ENCODE measurements around the gene CEBPB.
"Not testable (repeated sequence)": the region's sequence is repeated elsewhere in the genome, so short reads cannot be mapped to it uniquely, and the experiment has no call there.

The CEBPB gene

DNA sequence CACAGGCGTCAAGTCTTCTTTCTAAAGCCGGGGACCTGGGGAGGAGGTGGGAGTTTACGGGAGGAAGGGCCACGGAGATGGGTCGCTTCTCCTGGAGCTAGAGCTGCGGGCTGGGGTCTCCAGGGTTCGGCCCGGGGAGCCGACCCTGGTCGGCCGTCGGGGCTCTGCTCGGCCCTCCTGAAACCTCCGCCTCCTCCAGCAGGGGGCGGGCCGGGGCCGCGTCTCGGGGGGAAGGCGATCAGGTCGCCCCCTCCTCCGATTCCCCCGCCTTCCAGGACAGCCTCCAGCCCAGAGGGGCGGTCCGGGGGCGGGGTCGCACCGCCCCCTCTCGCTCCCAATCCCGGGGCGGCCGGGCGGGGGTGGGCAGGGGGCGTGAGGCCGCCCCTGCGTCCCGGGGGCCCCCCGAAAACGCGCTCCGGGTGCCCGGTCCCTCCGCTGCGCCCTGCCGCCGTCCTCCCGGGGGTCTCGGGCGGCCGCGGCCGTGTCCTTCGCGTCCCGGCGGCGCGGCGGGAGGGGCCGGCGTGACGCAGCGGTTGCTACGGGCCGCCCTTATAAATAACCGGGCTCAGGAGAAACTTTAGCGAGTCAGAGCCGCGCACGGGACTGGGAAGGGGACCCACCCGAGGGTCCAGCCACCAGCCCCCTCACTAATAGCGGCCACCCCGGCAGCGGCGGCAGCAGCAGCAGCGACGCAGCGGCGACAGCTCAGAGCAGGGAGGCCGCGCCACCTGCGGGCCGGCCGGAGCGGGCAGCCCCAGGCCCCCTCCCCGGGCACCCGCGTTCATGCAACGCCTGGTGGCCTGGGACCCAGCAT lies at the start of gene CEBPB:
TSS of gene CEBPB (plus strand) at position 580 of the 814 bp plus-strand sequence. CDS start at position 784, 204 bp downstream.
- DNase-seq = peak; percentile 93

DNA sequence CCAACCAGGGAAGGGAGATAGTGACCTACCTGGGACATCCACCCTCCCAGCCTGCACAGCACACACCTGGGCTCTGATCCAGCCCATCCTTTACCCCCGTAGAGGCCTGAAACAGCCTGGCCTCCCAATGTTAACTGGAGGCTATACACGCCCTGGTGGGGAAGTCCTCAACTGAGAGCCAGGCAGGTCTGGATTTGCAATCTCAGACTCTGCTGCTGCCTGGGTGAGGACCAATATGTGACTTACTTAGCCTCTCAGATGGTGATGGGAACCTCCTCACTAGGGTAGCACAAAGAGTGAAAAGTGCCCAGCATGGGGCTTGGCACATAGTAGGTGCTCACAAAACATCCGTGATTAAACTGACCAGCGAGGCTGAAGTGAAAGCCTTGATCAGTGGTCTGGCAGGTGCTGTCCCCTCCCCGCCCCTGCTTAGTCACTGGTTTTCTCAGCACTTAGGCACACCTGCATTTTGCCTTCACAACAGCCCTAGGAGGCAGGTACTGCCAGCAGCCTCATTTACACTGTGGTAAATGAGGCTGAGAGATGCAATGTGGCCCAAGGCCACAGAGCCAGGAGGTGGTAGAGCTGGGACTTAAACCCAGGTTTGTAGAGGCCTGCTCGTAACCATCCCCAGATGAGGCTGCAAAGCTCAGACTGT lies 49.5 kb upstream of the CEBPB start:
- DNase-seq = no peak

DNA sequence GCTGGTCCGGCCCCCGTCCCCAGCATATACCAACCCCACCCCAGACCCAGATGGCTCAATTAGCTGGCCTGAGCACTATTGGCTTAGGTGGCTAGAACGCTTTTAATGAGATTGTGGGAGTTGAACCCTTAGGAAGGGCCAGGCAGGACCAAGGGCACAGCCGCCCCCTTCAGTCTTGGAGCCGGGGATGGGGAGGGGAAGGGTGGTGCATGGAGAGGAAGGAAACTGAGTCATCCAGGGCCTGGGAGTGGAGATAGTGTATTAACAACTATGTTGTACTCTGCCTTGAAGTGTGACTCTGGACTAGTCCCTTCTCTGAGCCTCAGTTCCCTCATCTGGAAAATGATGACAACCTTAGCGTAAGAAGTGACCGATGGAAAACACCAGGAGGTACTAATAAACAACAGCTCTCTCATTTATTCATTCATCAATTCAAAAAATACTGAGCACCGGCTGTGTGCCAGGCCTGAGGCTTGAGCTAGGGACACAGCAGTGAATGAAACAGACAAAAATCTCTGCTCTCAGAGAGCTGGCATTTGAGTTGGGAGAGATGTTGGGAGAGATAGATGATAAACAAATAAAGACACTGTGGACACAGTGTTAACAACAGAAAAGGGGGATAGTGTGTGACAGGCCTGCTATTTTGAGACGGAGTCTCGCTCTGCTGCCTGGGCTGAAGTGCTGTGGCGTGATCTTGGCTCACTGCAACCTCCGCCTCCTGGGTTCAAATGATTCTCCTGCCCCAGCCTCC lies 48.6 kb upstream of the CEBPB start:
- no peak for DNase-seq

DNA sequence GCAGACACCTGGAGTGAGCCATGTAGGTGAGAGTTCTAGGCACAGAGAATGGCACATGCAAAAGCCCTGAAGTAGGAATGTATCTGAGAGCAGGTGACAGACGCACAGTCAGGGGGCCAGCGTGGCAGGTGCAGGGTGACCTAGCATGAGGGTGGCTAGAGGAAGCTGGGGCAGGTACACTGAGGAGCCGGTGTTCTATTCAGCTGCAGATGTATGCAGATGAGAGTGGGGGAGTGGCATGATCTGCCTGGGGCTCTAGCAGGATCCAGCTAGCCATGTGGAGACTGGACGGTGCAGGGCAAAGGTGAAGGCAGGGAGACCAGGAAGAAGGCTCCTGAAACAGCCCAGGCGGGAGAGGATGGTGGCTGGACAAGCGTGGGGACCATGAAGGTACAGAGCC lies 47.8 kb upstream of the CEBPB start:
- no peak for DNase-seq

DNA sequence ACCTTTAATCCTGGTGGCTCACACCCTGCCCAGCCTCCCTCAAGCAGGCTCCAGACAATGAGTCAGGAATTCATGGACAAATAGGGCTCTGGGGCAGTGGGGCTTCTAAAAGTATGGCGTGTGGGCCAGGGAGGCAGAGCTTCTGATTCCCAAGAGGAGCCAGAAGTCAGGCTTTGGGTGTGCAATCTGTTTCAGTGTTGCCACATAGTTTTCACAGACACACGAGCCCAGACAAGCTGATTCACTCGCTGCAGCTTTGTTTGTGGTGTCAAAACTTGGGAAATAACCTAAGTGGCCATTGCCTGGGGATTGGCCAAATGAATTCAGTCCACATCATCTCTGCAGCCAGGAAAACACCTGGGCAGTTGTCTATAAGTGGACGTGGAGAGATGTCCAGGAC lies 46.3 kb upstream of the CEBPB start:
- no peak for DNase-seq

DNA sequence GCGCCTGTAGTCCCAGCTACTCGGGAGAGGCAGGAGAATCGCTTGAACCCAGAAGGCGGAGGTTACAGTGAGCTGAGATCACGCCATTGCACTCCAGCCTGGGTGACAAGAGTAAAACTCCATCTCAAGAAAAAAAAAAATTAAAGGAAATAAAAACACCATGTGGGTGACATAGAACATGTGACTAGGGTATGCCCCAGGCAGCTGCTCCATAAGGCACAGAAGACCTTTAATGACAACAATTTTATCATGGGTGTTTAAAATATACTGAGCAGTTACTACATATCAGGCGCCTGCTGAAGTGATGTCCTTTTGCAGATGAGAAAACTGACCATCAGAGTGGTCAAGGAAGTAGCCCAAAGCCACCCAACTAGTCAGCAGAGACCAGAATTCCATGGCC lies 45.1 kb upstream of the CEBPB start:
- DNase-seq = no peak

DNA sequence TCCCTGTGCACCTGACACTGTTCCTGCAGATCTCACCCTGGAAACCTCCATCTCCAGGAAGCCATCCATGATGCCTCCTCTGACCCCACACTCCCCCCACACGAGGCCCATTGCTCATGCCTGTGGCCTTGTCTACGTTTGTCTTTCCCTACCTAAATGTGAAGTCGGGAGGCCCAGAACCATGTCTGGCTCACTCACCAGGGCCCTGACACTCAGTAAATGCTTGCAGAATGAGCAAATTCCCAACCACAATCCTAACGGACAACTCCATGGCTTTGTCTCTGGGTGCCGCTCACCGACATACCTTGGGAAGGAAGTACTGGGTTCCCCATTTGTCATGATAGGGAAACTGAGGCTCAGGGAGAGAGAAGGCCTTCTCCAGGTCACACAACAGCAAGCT lies 44.4 kb upstream of the CEBPB start:
- DNase-seq = no peak

DNA sequence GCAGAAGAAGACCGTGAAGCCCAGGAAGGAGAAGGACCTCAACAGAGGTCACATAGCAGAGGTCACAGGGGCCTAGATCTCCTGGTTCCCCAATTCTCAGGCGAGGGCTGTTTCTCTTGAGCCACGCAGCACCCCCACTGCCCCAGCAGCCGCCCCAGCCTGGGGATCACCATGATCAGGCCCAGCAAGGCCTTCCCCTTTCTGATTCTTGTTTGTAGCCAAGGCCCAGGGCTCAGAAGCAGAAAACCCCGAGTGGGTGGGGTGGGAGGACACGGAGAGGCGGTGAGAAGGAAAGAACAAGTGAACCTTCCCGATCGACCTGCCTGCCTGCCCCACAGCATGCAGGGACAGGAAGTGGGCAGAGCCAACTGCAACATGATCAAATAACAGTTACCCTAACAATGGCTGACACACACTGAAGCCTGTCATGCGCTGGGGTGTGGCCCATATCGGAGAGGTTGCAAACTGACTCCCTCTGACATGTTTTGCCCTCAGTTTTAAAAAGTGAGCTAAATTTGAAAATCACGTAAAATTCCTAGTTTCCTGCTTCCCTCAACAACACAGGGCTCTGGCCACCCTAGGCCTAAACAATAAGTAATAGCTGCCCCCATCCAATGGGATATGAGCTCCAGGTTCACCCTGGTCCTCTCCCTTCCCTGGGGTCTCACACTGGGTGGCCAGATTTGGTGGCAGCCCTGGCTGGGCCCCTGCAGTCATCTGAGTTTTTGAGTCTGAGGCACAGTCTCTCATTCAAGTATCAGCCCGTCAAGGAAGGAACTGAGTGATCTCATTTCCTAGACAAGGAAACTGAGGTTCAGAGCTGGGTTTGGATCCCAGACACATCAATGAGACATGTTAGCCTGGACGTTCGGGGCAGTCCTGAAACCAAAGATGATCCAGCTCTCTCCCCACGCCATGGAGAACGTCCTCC lies 43.6 kb upstream of the CEBPB start:
- peak; percentile 82 for DNase-seq

DNA sequence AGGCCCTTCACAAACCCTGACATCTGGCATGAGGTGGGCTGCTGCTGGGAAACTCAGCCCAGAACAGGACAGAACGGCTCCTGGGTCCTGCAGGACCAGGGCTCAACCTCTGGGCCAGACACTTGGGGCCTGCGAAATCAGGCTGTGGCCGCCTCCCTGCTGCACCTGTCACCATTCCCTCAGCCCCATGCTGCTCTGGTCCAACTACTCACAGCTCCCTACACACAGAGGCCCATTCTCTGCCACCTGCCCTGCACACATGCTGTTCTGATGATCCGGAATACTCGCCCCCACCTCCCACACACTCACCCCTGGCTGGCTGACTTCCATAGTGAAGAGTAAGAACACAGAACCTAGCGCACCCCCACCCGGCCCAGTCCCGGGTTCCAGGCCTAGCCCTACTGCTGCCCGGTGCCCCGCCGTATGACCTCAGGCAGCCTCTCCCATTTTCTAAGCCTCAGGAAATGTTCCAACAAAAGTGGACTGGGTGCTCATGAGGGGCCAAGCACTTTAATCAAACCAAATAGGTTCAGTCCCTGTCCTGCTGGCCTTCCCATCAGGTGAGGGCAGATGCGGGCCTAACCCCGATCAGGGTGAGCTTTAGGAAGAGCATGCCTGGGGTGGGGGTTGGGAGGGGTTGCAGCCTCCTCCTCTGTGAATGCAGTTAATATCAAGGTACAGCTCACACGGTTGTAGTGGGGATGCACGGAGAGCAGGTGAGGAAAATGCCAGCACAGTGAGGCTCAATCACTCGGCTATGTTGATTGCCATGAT lies 41.0 kb upstream of the CEBPB start:
- no peak for DNase-seq

DNA sequence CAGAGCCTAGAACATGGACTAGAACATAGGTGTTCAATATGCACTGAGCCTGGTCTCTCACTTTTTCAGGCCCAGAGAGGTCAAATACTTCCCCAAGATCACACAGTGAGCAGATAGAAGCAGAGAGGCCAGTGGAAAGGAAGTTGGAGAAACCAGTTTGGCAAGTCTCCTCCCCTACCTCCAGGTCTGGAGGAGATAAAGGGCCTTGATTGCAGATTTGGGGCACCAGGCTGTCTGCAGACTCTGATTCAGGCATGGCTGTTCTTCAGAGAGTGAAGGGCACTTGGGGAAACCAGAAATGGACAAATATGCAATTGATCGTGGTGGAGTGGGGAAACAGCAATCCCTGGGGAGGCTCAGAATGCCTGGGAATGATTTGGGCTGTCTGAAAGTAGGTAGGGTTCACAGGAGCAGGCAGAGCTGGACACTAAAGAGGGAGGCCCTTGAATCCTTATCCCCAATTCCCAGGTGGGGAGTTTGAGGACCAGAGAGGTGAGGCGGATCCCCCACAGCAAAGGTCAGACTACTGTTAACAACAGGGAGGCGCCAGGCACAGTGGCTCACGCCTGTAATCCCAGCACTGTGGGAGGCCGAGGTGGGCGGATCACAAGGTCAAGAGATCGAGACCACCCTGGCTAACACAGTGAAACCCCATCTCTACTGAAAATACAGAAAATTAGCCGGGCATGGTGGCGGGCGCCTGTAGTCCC lies 39.4 kb upstream of the CEBPB start:
- DNase-seq = peak; percentile 41

DNA sequence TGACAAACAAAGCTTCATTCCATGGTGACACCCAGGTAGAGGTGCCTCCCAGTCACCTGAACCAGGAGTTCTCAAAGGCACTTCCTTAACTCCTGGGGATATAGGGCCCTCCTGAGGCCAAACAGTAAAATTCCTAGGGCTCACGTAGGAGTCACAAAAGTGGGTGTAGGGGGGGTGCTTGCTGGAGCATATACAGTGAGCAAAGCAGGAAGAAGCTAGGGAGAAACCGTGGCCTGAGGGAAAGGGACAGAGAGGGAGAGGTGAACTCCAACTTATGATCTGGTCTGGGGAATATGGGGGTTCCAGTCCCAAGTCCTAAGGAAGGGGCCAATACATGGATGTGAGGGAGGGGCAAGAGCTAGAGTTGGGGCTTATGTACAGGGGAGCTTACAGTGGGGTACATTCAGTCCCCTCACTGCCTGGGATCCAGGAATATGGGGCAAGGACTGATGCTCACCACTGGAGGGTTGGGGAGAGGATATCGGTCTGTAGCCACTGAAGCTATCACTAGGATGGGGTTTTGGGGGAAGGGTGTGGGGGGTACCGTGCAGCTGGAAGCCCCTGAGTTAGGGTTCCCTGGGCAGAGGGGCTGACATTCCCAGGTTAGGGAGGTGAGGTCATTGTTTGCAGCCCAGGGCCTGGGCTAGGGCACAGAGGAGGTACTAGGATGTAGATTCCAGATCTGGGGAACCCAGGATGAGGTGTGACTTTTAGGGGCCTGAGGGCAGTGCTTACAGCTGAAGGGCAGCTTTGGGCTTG lies 38.1 kb upstream of the CEBPB start:
- DNase-seq = no peak

DNA sequence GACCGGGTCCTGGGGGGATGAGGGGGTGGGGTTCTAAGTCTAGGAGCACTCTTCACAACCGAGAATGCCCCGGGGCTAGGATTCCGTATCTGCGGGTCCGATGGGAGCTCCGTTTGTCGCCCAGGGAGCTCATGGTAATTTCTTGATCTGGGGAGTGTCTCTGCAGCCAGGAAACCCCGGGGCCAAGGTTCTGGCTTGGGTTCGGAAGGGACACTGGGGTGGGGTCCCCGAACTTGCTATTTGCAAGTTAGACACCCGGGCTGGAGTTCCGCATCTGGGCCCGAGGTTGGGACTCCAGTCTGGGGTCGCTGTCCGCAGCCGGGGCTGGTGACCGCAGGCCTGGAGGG lies 37.5 kb upstream of the CEBPB start:
- peak; percentile 49 for DNase-seq

DNA sequence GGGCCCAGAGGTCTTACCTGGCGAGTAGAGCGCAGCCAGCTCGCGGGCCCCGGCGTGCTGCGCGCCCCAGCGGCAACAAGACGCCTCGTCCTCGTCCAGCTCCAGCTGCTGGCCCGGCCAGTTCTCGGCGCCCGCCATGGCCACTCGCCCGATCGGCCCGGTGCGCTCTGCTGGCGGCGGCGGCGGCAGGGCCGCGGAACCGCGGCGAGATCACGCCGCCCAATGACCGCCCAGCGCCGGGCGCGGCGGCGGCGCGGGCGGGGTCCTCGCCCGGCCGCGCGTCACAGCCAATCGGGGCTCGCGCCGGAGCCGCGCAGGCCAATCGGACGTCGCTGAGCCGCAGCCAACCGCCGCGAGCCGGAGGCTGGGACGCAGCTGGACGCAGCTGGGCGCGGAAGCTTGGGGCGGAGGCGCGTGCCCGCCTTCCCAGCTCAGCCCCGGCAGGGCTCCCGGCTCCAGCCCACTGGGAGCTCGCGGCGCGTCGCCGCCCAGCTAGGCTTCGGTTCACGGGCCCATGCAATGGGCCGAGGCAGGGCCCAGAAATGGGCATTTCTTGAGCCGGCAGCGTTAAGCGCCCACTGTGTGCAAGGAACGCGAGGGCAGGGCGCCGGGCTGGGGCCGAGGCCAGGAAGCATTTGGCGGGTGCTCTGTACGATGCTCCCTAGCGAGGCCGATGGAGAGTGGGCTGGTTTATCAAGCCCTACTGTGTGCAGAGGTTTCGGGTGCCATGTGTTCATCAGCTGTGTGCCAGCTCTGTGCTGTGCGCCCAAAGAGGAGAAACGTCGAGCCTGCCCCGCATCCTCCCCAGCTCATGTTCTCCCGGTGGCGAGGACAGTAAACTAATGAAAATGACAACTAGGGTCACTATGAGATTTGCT lies 36.9 kb upstream of the CEBPB start, which contains the start of gene PEDS1:
TSS of gene PEDS1 (minus strand) at position 224 of the 878 bp plus-strand sequence. CDS start at position 138, 86 bp downstream.
- DNase-seq = peak; percentile 93

DNA sequence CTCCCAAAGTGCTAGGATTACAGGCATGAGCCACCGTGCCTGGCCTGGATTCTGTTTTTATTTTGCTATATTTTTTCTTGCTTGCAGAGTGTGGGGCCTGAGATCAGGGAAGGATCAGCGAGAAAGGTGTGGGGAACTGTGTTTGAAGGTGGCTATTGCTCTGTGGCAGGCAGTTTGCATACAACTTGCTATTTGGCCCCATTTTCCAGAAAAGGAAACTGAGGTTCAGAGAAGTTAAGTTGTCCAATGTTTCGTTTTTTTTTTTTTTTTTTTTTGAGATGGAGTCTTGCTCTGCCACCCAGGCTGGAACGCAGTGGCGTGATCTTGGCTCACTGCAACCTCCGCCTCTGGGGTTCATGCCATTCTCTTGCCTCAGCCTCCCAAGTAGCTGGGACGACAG lies 29.1 kb upstream of the CEBPB start:
- DNase-seq = not testable (repeated sequence)

DNA sequence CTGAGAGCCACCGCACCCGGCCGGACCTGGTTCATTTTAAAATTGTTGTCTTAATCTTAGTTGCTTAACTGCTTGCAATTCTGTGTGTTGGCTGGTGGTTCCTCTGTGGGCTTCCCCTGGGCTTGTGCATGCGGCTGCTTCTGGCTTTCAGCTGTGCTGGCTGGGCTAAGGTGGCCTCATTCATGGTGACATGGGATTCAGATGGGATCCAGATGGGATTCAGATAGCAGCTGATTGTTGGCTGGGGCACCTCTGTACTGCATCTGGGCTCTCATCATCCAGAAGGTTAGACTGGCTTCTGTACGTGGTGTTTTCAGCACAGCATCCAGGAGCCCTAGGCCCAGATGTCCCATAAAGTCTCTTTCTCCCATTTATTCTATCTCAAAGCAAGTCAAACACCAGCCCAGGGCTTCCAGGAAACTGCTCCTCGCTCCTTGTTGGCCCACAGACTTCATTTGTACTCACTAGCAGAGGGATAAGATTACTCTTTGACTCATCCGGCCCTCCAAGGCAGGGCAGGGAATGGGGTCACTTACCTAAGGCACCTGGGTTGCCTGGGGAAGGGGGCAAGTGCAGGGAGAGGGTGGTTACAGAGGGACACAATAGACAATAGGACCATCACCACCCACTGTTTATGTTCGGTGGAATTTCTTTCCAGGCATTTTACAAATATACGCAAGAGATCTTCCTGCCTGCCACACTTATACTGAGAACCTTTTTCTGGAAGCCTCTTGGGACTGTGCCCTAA lies 26.9 kb upstream of the CEBPB start:
- DNase-seq = no peak

DNA sequence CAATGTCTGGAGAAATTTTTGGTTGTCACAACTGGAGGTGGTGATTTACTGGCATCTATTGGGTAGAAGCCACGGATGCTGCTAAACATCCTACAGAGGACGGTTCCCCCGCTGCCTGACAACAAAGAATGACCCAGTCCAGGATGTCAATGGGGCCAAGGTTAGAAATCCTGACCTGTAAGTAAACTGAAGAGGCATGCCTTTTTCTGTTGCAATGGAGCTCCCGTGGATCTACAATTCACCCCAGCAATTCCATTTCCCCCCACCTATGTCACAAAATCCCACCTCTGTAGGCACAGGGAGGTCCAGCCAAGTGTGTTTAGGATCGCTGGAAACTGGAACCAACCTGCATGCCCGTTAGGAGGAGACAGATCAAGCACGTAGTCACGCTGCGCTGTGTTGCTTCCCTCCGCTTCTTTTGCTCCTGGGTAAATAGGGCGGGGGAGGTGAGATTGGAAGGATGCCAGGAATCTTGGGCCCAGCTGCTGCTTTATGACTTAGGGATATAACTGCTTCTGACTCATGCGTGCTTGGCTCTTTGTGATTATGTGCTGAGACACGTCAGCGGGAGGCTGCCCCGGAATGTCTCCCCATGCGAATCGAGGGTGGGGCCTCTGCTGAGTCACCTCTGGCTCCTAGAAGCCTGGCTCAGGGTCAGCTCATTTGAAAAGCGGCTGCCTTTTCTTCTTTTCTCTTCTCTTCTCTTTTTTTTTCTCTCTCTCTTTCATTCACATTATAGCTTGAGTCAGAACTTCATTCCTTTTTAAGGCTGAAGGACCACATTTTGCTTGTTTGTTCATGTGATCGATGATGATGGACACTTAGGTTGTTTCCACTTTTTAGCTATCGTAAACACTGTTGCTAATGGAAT lies 24.7 kb upstream of the CEBPB start:
- peak; percentile 99 for DNase-seq

DNA sequence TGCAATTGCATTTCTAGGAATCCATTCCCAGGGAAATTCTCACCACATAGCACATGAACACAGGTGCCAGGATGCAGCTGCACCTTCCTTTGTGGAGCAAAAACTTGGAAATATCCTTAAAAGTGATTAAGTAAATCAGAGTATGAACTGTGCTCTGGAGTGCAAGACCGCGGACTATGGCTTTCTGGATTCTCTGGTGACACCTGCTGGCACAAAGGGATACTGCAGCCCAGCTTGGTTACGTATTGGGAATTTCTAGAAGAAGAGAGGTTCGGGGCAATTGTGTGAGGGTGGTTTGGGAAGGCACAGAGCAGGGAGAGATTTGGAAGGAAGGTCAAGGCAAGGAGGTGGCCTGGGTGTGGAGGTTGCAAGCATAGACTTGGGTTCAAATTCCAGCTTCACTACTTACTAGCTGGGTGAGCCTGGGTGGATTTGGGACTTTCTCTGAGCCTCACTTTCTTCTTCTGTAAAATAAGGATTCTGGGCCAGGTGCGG lies 21.3 kb upstream of the CEBPB start:
- DNase-seq = peak; percentile 90

Measured in OCI-M1 (cell line).